Endodermal cell (in vitro differentiated cells): ENCODE results near the gene AHRR. TPM values are rescaled to one million over a fixed set of nuclear protein-coding genes. Genes with fewer than 3 reads are reported as not detected.
A peak's percentile ranks its signal among the peaks of the same experiment; 100 is the strongest.
"Not testable (repeated sequence)": the region's sequence is repeated elsewhere in the genome, so short reads cannot be mapped to it uniquely, and the experiment has no call there.

Source experiments
- DNase-seq: peaks from one replicate; pipeline ENCODE4 v3.0.0-alpha.2; 2017
- H3K27ac ChIP-seq: 2 replicates; pipeline ENCODE4 v1.5.1; 2013; ENCODE audit warnings: mild to moderate bottlenecking, low read depth, low read length, moderate library complexity
- H3K27me3 ChIP-seq: 2 replicates; pipeline ENCODE4 v1.6.1; 2013; ENCODE audit warnings: mild to moderate bottlenecking, low read length, moderate library complexity; ENCODE audit not compliant: insufficient read depth, control insufficient read depth, poor library complexity, severe bottlenecking
- H3K36me3 ChIP-seq: 2 replicates; pipeline ENCODE4 v1.7.0; 2013; ENCODE audit warnings: mild to moderate bottlenecking, low read length, moderate library complexity; ENCODE audit not compliant: control insufficient read depth, insufficient read depth
- H3K4me1 ChIP-seq: one replicate; pipeline ENCODE4 v1.7.0; 2013; ENCODE audit warnings: low read length; ENCODE audit not compliant: control insufficient read depth, insufficient read depth
- H3K4me3 ChIP-seq: 2 replicates; pipeline ENCODE4 v1.5.1; 2013; ENCODE audit warnings: mild to moderate bottlenecking, low read length, moderate library complexity
- H3K9ac ChIP-seq: 2 replicates; pipeline ENCODE4 v1.6.1; 2013; ENCODE audit warnings: mild to moderate bottlenecking, low read length, moderate library complexity; ENCODE audit not compliant: poor library complexity, severe bottlenecking; ENCODE audit errors: extremely low read depth
- H3K9me3 ChIP-seq: 2 replicates; pipeline ENCODE4 v1.6.1; 2013; ENCODE audit warnings: mild to moderate bottlenecking, low read length, moderate library complexity; ENCODE audit not compliant: control insufficient read depth
- H3K27ac Mint-ChIP-seq: 2 replicates; pipeline ENCODE4 v1.8.0; 2020; ENCODE audit warnings: mixed read lengths
- H3K27me3 Mint-ChIP-seq: 2 replicates; pipeline ENCODE4 v1.8.0; 2021; ENCODE audit warnings: mild to moderate bottlenecking, mixed read lengths; ENCODE audit not compliant: insufficient read depth
- H3K36me3 Mint-ChIP-seq: 2 replicates; pipeline ENCODE4 v1.8.0; 2020; ENCODE audit warnings: low read depth, mixed read lengths
- H3K4me1 Mint-ChIP-seq: 2 replicates; pipeline ENCODE4 v1.8.0; 2020; ENCODE audit warnings: mixed read lengths
- H3K4me3 Mint-ChIP-seq: 2 replicates; pipeline ENCODE4 v1.8.0; 2020; ENCODE audit warnings: mild to moderate bottlenecking, moderate library complexity, mixed read lengths
- H3K9me3 Mint-ChIP-seq: 2 replicates; pipeline ENCODE4 v1.8.0; 2020; ENCODE audit warnings: mild to moderate bottlenecking, mixed read lengths
- CTCF ChIP-seq: fragments of 200-600 bp; sonication (generic); conservative IDR thresholded peaks from 2 replicates; pipeline ENCODE4 v1.5.0; 2021; ENCODE audit warnings: antibody characterized with exemption, mild to moderate bottlenecking
- WGBS, 2 experiments: methylation state at CpG; one replicate each; pipeline versions ENCODE4 v1.1.5 to v1.1.7; 2013; ENCODE audit warnings: missing lambda C conversion rate in 2 of 2, mixed read lengths in 1 of 2; ENCODE audit not compliant: insufficient coverage in 1 of 2, insufficient read length in 1 of 2; 5-methylcytosine and 5-hydroxymethylcytosine counted together
- total RNA-seq, 2 donors: library from RNA; stranded (reverse); fragmentation: NEBNext Ultra II Directional in 1 of 2; extraction: Animal tissue kit (Norgen Biotek cat#: 25700) in 1 of 2; gene quantifications; 2 replicates in 1 of 2; 3 replicates in 1 of 2; pipeline ENCODE4 v1.2.1, GENCODE V29; 2021

The AHRR gene
- total RNA-seq, 2 donors from 2014 or later, result 1.4 to 2.0 TPM

GRCh38 chr5:399296-400281, 78.1 kb downstream of the AHRR start:
- Mint-ChIP-seq H3K4me3 (no peak overlapping the region), H3K4me1 (peaks cover 3% of the 10 kb centered on the region), H3K9me3 (no peaks in the 10 kb centered on the region), H3K27ac (no peak overlapping the region), H3K27me3 (peaks cover 20% of the 10 kb centered on the region), H3K36me3 (no peaks in the 10 kb centered on the region)
- DNase-seq, result peak; percentile 82
- H3K27me3 ChIP-seq, result peaks cover 17% of the 10 kb centered on the region
- H3K4me3 ChIP-seq, result no peak overlapping the region
- H3K27ac ChIP-seq, result peak overlapping the region; percentile 89
- no peaks in the 10 kb centered on the region for H3K9me3 ChIP-seq
- 62 to 81% methylated on average over 23 to 45 of the region's 45 CpGs for WGBS, 2 experiments
- H3K9ac ChIP-seq, result no peak overlapping the region
- peak; percentile 15 for TF ChIP-seq CTCF
- no peaks in the 10 kb centered on the region for H3K4me1 ChIP-seq
- H3K36me3 ChIP-seq, result no peaks in the 10 kb centered on the region

DNA sequence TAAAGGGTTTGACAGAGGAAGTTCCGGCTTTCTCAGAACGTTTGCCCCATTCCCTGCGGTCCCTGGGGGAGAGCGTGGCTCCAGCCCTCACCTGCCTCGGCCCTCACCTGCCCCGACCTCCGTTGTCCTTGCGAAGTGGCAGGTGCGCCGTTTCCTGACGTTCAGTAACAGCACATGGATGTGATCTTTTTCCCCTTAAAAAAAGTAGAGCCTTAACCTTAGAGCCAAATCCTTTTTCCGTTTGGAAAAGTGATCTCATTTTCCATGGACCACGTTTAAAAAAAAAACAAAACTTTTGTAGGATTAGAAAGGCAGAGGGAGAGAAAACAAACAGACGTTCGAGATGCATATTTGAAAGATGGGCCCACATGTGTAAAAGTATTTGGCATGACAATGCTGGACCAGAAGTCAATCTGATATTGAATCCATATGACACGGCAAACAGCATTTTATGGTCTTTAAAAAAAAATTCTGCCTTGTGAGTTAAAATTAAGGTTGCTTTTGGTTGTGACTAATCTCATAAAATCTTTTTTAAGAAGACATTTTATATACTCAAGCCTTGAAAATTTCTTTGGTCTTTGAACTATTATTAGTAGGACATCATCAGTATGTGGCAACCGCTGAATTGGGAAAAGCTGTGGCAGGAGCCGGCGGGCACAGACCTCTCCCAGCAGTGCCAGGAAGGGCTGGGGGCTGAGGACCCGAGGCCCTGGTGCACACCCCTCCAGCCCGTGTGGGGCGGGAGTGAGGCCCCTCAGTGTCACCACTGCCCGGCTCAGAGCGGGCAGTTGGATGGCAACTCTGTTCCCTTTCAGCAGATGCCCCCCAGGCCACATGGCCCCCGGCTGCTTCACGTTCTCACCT, 79.0 kb downstream of the AHRR start:
- Histone ChIP-seq H3K27ac (peak overlapping the region; percentile 89), H3K36me3 (no peaks in the 10 kb centered on the region), H3K9ac (no peak overlapping the region), H3K9me3 (no peaks in the 10 kb centered on the region), H3K27me3 (peaks cover 17% of the 10 kb centered on the region), H3K4me1 (no peaks in the 10 kb centered on the region), H3K4me3 (no peak overlapping the region)
- no peak overlapping the region for H3K4me3 Mint-ChIP-seq
- peaks cover 25% of the 10 kb centered on the region for H3K27me3 Mint-ChIP-seq
- 75 to 79% methylated on average over 21 to 26 of the region's 26 CpGs for WGBS, 2 experiments
- H3K27ac Mint-ChIP-seq, result no peak overlapping the region
- no peaks in the 10 kb centered on the region for H3K9me3 Mint-ChIP-seq
- DNase-seq, result peak; percentile 36
- no peak for TF ChIP-seq CTCF
- peaks cover 3% of the 10 kb centered on the region for H3K4me1 Mint-ChIP-seq
- H3K36me3 Mint-ChIP-seq, result no peaks in the 10 kb centered on the region

- Histone ChIP-seq H3K9me3 (no peaks in the 10 kb centered on the region), H3K9ac (no peak overlapping the region), H3K4me3 (no peak overlapping the region), H3K27me3 (peaks cover 17% of the 10 kb centered on the region), H3K36me3 (no peaks in the 10 kb centered on the region), H3K27ac (no peak overlapping the region), H3K4me1 (no peaks in the 10 kb centered on the region)
- H3K36me3 Mint-ChIP-seq, result no peaks in the 10 kb centered on the region
- H3K4me1 Mint-ChIP-seq, result peaks cover 3% of the 10 kb centered on the region
- TF ChIP-seq CTCF, result no peak
- H3K27me3 Mint-ChIP-seq, result peaks cover 29% of the 10 kb centered on the region
- no peak overlapping the region for H3K27ac Mint-ChIP-seq
- peak; percentile 36 for DNase-seq
- WGBS, 2 experiments, result 94 to 95% methylated on average over 19 to 24 of the region's 24 CpGs
- H3K4me3 Mint-ChIP-seq, result no peak overlapping the region
- no peaks in the 10 kb centered on the region for H3K9me3 Mint-ChIP-seq
Observed at GRCh38 chr5:401146-402034, 79.9 kb downstream of the AHRR start.

- not testable (repeated sequence) for H3K4me1 Mint-ChIP-seq
Observed at GRCh38 chr5:402219-402614, 80.7 kb downstream of the AHRR start.

More at GRCh38 chr5:402219-402614, 80.7 kb downstream of the AHRR start:
- H3K4me3 ChIP-seq, H3K36me3 Mint-ChIP-seq, H3K9ac ChIP-seq, H3K4me3 Mint-ChIP-seq, H3K36me3 ChIP-seq, H3K9me3 Mint-ChIP-seq, H3K9me3 ChIP-seq, DNase-seq, H3K4me1 ChIP-seq, H3K27ac ChIP-seq, H3K27ac Mint-ChIP-seq: not testable (repeated sequence)
- peaks cover 17% of the 10 kb centered on the region for H3K27me3 ChIP-seq
- WGBS, 2 experiments, result 88 to 98% methylated on average over 6 to 17 of the region's 17 CpGs
- H3K27me3 Mint-ChIP-seq, result peaks cover 29% of the 10 kb centered on the region
